Astrocyte of the cerebellum (primary cell): ENCODE measurements around the gene GCA.
A peak's percentile ranks its signal among the peaks of the same experiment; 100 is the strongest.

Source experiments
- DNase-seq: peaks from one replicate; pipeline ENCODE4 v3.0.0-alpha.2; 2011; ENCODE audit warnings: low read depth
- H3K4me3 ChIP-seq: 2 replicates; pipeline ENCODE4 v1.5.1; 2011; ENCODE audit warnings: mild to moderate bottlenecking, low read depth, low read length, moderate library complexity
- in situ Hi-C: cut with HindIII; loops from 2 replicates; pipeline ENCODE4 v1.10.0; 2017; ENCODE audit warnings: low sequenced_read_pairs
- TF ChIP-seq, protein P1 (sequence below): IDR thresholded peaks from 2 replicates; pipeline ENCODE4 v1.5.1; 2012; ENCODE audit warnings: low read length, low read depth, moderate library complexity, mild to moderate bottlenecking; ENCODE audit errors: missing control alignments

GCA gene

DNA sequence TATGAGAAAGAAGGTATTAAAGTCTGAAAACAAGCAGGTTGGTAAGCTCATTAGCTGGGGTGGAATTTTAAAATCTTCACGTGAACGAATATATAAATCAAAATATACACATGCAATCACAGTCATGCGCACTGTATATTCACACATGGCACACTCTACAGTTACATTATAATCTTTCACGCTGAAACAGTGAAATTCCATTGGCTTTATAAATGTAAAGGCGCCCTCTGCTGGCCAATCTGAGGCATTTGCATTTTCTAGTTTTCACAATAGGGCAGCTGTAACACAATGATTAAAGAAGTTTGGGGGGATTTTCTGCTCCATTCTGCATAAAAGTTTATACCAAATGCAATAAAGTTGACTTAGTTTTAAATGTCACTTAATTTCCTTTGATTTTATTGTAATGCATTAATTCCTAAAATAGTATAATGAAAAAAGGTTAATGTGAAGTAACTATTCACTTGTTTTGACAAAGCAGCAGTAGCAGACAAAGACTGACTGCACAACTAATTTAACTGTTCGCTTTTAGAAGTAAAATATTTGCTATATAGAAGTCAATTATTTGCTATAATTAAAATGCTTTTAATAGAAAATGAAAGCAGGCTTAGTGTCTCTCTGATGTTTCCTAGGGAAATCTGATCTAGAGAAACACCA lies 42.7 kb upstream of the GCA start:
- DNase-seq, result peak; percentile 48
- no peak overlapping the region for H3K4me3 ChIP-seq
- TF ChIP-seq, protein P1, sequence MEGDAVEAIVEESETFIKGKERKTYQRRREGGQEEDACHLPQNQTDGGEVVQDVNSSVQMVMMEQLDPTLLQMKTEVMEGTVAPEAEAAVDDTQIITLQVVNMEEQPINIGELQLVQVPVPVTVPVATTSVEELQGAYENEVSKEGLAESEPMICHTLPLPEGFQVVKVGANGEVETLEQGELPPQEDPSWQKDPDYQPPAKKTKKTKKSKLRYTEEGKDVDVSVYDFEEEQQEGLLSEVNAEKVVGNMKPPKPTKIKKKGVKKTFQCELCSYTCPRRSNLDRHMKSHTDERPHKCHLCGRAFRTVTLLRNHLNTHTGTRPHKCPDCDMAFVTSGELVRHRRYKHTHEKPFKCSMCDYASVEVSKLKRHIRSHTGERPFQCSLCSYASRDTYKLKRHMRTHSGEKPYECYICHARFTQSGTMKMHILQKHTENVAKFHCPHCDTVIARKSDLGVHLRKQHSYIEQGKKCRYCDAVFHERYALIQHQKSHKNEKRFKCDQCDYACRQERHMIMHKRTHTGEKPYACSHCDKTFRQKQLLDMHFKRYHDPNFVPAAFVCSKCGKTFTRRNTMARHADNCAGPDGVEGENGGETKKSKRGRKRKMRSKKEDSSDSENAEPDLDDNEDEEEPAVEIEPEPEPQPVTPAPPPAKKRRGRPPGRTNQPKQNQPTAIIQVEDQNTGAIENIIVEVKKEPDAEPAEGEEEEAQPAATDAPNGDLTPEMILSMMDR, result peak; percentile 76
- in situ Hi-C loops, result no loop called here

DNA sequence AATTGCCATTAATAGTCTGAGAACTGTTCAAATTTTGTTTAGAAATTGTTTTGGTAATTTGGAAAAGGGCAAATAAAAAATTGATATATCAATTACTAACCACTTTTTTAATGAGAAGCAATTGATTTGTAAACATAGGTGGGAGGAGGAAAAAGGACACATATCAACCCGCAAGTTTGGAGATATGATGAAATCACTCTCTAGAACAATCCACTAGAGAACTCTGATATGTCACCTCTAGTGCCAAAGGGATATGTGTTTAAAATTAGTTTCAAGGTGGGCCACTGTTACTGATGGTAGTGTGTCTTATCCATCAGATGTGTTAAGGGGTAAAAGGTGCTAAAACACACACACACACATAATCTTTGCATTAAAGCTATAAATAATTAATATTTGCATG lies 42.1 kb upstream of the GCA start:
- TF ChIP-seq, protein P1, result no peak
- in situ Hi-C loops, result no loop called here
- H3K4me3 ChIP-seq, result no peak overlapping the region
- no peak for DNase-seq

DNA sequence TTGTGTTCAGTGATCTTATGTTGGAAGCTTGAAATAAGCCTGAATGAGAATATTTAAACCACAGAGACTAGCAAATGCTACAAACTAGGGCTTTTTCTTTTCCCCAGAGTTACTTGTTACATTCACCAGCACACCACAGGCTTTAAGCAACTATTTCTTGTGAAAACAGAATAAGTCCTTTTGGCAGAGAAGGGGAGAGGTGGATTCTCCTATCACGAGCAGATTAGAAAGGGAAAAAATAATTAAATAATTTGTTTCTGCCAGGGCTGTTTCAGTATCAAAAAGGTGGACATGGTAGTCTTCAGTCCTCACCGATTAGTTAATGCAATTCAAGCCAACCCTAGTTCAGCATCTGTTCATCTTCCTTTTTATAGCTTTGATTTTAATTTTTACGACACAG lies 38.0 kb upstream of the GCA start:
- no peak for DNase-seq
- H3K4me3 ChIP-seq, result no peak overlapping the region
- TF ChIP-seq, protein P1, result no peak
- in situ Hi-C loops, result no loop called here

DNA sequence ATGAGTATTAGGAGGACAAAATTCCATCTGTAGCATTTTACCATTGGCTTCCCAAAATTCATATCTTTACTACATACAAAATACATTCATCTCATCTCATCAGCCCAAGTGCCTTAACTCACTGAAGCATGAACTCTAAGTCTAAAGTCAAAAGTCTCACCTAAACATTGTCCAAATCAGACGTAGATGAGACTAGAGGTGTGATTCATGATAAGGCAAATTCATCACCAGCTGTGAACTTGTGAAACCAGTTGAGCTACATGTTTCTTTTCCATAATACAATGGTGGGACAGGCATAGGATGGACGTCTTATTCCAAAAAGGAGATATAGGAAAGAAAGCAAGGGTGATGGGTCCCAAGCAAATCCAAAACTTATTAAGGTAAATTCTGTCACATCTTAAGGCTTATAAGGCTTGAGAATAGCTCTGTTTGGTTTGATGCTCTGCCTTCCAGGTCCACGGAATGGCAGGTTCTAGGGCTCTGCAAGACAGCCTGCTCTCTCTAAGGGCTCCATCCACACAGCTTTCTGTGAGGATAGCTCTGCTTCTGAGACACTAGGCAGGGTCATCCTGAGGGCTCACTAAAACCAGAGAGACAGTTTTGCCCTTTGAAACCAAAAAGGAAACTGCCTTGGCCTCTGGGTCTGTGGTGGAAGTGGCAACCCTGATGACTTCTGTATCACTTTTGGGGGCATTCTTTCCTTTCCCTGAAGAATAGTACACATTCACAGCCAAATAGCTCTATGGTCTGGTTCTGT lies 35.0 kb upstream of the GCA start:
- no peak for DNase-seq
- no peak overlapping the region for H3K4me3 ChIP-seq
- in situ Hi-C loops, result no loop called here
- TF ChIP-seq, protein P1, result no peak

DNA sequence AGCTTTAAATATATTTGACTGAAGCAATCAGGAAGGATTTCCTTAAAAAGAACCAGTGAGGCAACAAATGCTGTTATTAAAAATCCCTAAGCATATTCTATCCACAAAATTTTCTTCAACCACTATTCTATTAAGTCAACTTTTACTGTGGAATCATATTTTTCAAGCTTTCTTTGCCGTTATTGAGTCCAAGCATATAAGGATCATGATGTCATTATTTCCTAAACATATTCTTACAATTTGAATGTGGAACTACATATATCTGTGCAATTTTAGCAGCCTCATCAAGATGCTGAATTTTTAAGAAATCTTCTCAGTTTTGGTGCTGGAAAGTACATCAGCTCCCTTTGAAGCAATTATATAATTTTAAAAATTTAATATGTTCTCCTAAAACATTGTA lies 31.1 kb upstream of the GCA start:
- TF ChIP-seq, protein P1, result no peak
- DNase-seq, result no peak
- in situ Hi-C loops, result no loop called here
- no peak overlapping the region for H3K4me3 ChIP-seq

DNA sequence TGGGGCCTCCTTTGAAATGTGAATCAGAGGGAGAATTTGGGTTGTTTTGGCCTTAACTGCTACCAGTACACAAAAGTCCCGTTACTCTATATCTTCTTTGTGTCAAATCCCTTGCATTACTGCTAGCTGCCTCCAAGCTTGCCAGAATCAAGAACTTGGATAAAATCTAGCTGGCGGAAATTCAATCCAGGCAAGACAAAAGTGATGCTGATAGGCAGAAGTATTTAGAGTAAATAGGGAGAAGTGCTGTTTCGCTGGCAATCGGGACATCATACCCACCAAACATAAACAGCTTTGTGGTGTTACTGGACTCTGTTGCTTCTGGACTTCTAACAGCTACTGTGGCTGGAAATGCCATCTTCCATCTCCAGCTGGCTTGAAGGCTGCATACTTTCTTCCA lies 28.0 kb upstream of the GCA start:
- in situ Hi-C loops, result no loop called here
- TF ChIP-seq, protein P1, result no peak
- no peak for DNase-seq
- H3K4me3 ChIP-seq, result no peak overlapping the region
